ENCODE data around the gene ACO2. TPM values are rescaled to one million over a fixed set of nuclear protein-coding genes. Genes with fewer than 3 reads are reported as not detected.
"Not testable (repeated sequence)": the region's sequence is repeated elsewhere in the genome, so short reads cannot be mapped to it uniquely, and the experiment has no call there.

ACO2 gene
- total RNA-seq, 1 donor from 2014 or later, result 62.4 TPM

GRCh38 chr22:41435560-41435959 lies 33.4 kb upstream of the ACO2 start:
- no peaks in the 10 kb centered on the region for H3K9me3 Mint-ChIP-seq (ENCODE audit: low read depth)
- TF ChIP-seq CTCF (IDR thresholded peaks at IDR 0.05), result no peak
- H3K36me3 Mint-ChIP-seq (ENCODE audit: low read depth), result peaks cover 31% of the 10 kb centered on the region
- no peaks in the 10 kb centered on the region for H3K27me3 Mint-ChIP-seq (ENCODE audit: low read depth)
- no peak for DNase-seq (ENCODE audit: low spot score)
- H3K27ac Mint-ChIP-seq (ENCODE audit: unreplicated experiment), result no peak overlapping the region
- no peak overlapping the region for H3K4me3 Mint-ChIP-seq (ENCODE audit: unreplicated experiment)
- peaks cover 11% of the 10 kb centered on the region for H3K4me1 Mint-ChIP-seq (ENCODE audit: low read depth)

GRCh38 chr22:41436322-41437113 lies 32.4 kb upstream of the ACO2 start:
- H3K27me3 Mint-ChIP-seq (ENCODE audit: low read depth), result no peaks in the 10 kb centered on the region
- DNase-seq (ENCODE audit: low spot score), result no peak
- TF ChIP-seq CTCF (IDR thresholded peaks at IDR 0.05), result no peak
- peaks cover 27% of the 10 kb centered on the region for H3K36me3 Mint-ChIP-seq (ENCODE audit: low read depth)
- H3K4me3 Mint-ChIP-seq (ENCODE audit: unreplicated experiment), result no peak overlapping the region
- no peaks in the 10 kb centered on the region for H3K9me3 Mint-ChIP-seq (ENCODE audit: low read depth)
- peak overlapping the region; percentile 4 for H3K27ac Mint-ChIP-seq (ENCODE audit: unreplicated experiment)
- H3K4me1 Mint-ChIP-seq (ENCODE audit: low read depth), result peaks cover 14% of the 10 kb centered on the region

GRCh38 chr22:41437198-41437597 lies 31.7 kb upstream of the ACO2 start:
- peaks cover 26% of the 10 kb centered on the region for H3K36me3 Mint-ChIP-seq (ENCODE audit: low read depth)
- H3K27me3 Mint-ChIP-seq (ENCODE audit: low read depth), result no peaks in the 10 kb centered on the region
- H3K27ac Mint-ChIP-seq (ENCODE audit: unreplicated experiment), result no peak overlapping the region
- TF ChIP-seq CTCF (IDR thresholded peaks at IDR 0.05), result no peak
- no peaks in the 10 kb centered on the region for H3K9me3 Mint-ChIP-seq (ENCODE audit: low read depth)
- DNase-seq (ENCODE audit: low spot score), result no peak
- peaks cover 18% of the 10 kb centered on the region for H3K4me1 Mint-ChIP-seq (ENCODE audit: low read depth)
- H3K4me3 Mint-ChIP-seq (ENCODE audit: unreplicated experiment), result no peak overlapping the region

- H3K4me3 Mint-ChIP-seq (ENCODE audit: unreplicated experiment); H3K27me3 Mint-ChIP-seq (ENCODE audit: low read depth); DNase-seq (ENCODE audit: low spot score); H3K9me3 Mint-ChIP-seq (ENCODE audit: low read depth): not testable (repeated sequence)
- Mint-ChIP-seq H3K27ac (ENCODE audit: unreplicated experiment) (peak overlapping the region; percentile 17), H3K4me1 (ENCODE audit: low read depth) (peaks cover 37% of the 10 kb centered on the region), H3K36me3 (ENCODE audit: low read depth) (peaks cover 20% of the 10 kb centered on the region)
Measured at GRCh38 chr22:41440511-41440910, 28.4 kb upstream of the ACO2 start.

GRCh38 chr22:41442240-41442792 lies 26.6 kb upstream of the ACO2 start:
- H3K27ac Mint-ChIP-seq (ENCODE audit: unreplicated experiment), result no peak overlapping the region
- TF ChIP-seq CTCF (IDR thresholded peaks at IDR 0.05), result no peak
- DNase-seq (ENCODE audit: low spot score), result no peak

More at GRCh38 chr22:41442240-41442792, 26.6 kb upstream of the ACO2 start:
- Mint-ChIP-seq H3K4me3 (ENCODE audit: unreplicated experiment) (peak overlapping the region; percentile 97), H3K9me3 (ENCODE audit: low read depth) (no peaks in the 10 kb centered on the region), H3K27me3 (ENCODE audit: low read depth) (no peaks in the 10 kb centered on the region), H3K4me1 (ENCODE audit: low read depth) (peaks cover 33% of the 10 kb centered on the region), H3K36me3 (ENCODE audit: low read depth) (peaks cover 3% of the 10 kb centered on the region)

All from chondrocyte (in vitro differentiated cells).